Liver (tissue), 9 donors: Measurements from ENCODE around the gene BIRC3. TPM values are rescaled to one million over a fixed set of nuclear protein-coding genes. Genes with fewer than 3 reads are reported as not detected.

ENCODE experiments used
- DNase-seq: peaks from one replicate; pipeline ENCODE4 v3.0.0-alpha.2; 2017; ENCODE audit warnings: low spot score
- H3K27ac ChIP-seq, 2 donors: one replicate each; pipeline ENCODE4 v1.7.0; 2013; ENCODE audit warnings: inconsistent platforms in 2 of 2, low read length in 2 of 2, control low read depth in 1 of 2, low read depth in 1 of 2, mild to moderate bottlenecking in 1 of 2
- H3K27me3 ChIP-seq, 4 donors: one replicate each; pipeline versions ENCODE4 v1.6.1 to v1.7.0; 2013; ENCODE audit warnings: low read length in 3 of 4, inconsistent platforms in 1 of 4, mild to moderate bottlenecking in 1 of 4, moderate library complexity in 1 of 4; ENCODE audit not compliant: control insufficient read depth in 4 of 4, insufficient read depth in 4 of 4
- H3K36me3 ChIP-seq, 4 donors: one replicate each; pipeline versions ENCODE4 v1.6.1 to v1.7.0; 2013; ENCODE audit warnings: low read length in 3 of 4, mild to moderate bottlenecking in 3 of 4, low read depth in 1 of 4, moderate library complexity in 1 of 4; ENCODE audit not compliant: control insufficient read depth in 4 of 4, insufficient read depth in 3 of 4
- H3K4me1 ChIP-seq, 4 donors: one replicate each; pipeline versions ENCODE4 v1.6.1 to v1.7.0; 2013; ENCODE audit warnings: low read length in 3 of 4, mild to moderate bottlenecking in 3 of 4, moderate library complexity in 1 of 4; ENCODE audit not compliant: control insufficient read depth in 4 of 4, insufficient read depth in 4 of 4
- H3K4me3 ChIP-seq, 3 donors: one replicate each; pipeline versions ENCODE4 v1.6.1 to v1.7.0; 2013; ENCODE audit warnings: low read length in 3 of 3, control low read depth in 1 of 3, low read depth in 1 of 3, mild to moderate bottlenecking in 1 of 3
- H3K9ac ChIP-seq, 2 donors: one replicate each; pipeline ENCODE4 v1.7.0; 2013; ENCODE audit warnings: low read length in 2 of 2, mild to moderate bottlenecking in 2 of 2, moderate library complexity in 2 of 2, control low read depth in 1 of 2, low read depth in 1 of 2
- H3K9me3 ChIP-seq, 4 donors: one replicate each; pipeline versions ENCODE4 v1.6.1 to v1.7.0; 2013; ENCODE audit warnings: low read length in 3 of 4; ENCODE audit not compliant: control insufficient read depth in 4 of 4
- FOXA1 ChIP-seq: IDR thresholded peaks from 2 replicates; pipeline ENCODE4 v1.6.1; 2016; ENCODE audit warnings: antibody characterized with exemption
- FOXA2 ChIP-seq: IDR thresholded peaks from 2 replicates; pipeline ENCODE4 v1.6.1; 2016; ENCODE audit warnings: antibody characterized with exemption
- JUND ChIP-seq, 2 donors: IDR thresholded peaks; 2 replicates each; pipeline ENCODE4 v1.6.1; 2016; ENCODE audit warnings: antibody characterized with exemption in 2 of 2
- NR2F2 ChIP-seq: IDR thresholded peaks from 2 replicates; pipeline ENCODE4 v1.6.1; 2016; ENCODE audit warnings: antibody characterized with exemption
- RAD21 ChIP-seq, 2 donors: IDR thresholded peaks; 2 replicates each; pipeline ENCODE4 v1.6.1; 2016; ENCODE audit warnings: antibody characterized with exemption in 2 of 2, mild to moderate bottlenecking in 2 of 2
- SP1 ChIP-seq: IDR thresholded peaks from 2 replicates; pipeline ENCODE4 v1.6.1; 2018; ENCODE audit warnings: antibody characterized with exemption, mild to moderate bottlenecking
- TAF1 ChIP-seq: conservative IDR thresholded peaks from 2 replicates; pipeline ENCODE4 v1.6.1; 2016; ENCODE audit warnings: antibody characterized with exemption, mild to moderate bottlenecking
- YY1 ChIP-seq: IDR thresholded peaks from 2 replicates; pipeline ENCODE4 v1.6.1; 2016; ENCODE audit warnings: antibody characterized with exemption, mild to moderate bottlenecking
- WGBS: extraction: QIAGEN DNeasy Blood & Tissue Kit; methylation state at CpG from one replicate; pipeline ENCODE4 v1.1.7; 2013; 5-methylcytosine and 5-hydroxymethylcytosine counted together
- polyA plus RNA-seq, 2 donors: library from polyadenylated mRNA; stranded (reverse) in 1 of 2; unstranded in 1 of 2; fragments of 200-250 nt in 1 of 2; fragments of >200 nt in 1 of 2; fragmentation: Nextera tagmentation in 1 of 2; extraction: Ambion mirVana in 1 of 2; gene quantifications; one replicate each; pipeline versions ENCODE4 v1.2.1 to v1.2.3, GENCODE V29; 2013 to 2015
- total RNA-seq, 2 donors: library from RNA; depleted of rRNA; stranded (reverse); fragments of >200 nt; gene quantifications; one replicate each; pipeline ENCODE4 v1.2.3, GENCODE V29; 2014
- TF ChIP-seq, protein P1 (sequence below): fragments of 150-350 bp; IDR thresholded peaks from 2 replicates; pipeline ENCODE4 v1.5.1; 2017; ENCODE audit warnings: improper control_type of control experiment, low read depth, low read length; ENCODE audit not compliant: missing input control
- donor health status: healthy.
- donor health status: healthy.
- donor health status: healthy.
- donor health status: healthy.
- donor health status: healthy.

The BIRC3 gene
- total and polyA plus RNA-seq, 4 donors, result 1.4 to 8.1 (median 2.9) TPM

DNA sequence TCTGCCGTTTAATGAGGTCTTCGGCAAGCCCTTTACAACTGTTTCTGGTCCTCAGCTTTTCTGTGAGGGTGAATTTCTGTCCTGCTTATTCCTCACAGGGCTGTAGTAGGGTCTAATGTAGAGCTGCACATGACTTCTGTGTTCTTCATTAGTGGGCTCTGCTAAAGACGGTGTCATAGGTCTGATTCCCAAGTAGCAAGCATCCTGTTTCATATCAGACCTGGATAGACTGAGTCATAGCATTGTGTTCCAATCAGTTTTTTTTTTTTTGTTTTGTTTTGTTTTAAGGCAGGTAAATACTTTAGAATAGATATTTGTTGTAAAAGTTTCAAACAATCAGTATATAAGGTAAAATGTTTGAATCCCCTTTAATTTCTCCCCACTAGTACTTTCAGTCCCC lies 65.1 kb downstream of the BIRC3 start:
- Histone ChIP-seq H3K36me3 (peaks cover 6 to 54% (median 28%) of the 10 kb centered on the region in 4 donors), H3K4me1 (no peaks in the 10 kb centered on the region), H3K4me3 (no peak overlapping the region), H3K9me3 (no peaks in the 10 kb centered on the region), H3K9ac (no peak overlapping the region), H3K27ac (no peak overlapping the region), H3K27me3 (no peaks in the 10 kb centered on the region)
- TF ChIP-seq TAF1, result no peak
- no peak for TF ChIP-seq FOXA1
- TF ChIP-seq JUND (IDR thresholded peaks at IDR 0.05), result no peak
- no peak for TF ChIP-seq RAD21 (IDR thresholded peaks at IDR 0.05)
- no peak for TF ChIP-seq YY1
- no peak for TF ChIP-seq NR2F2
- TF ChIP-seq SP1, result no peak
- no peak for TF ChIP-seq FOXA2
- no peak for DNase-seq
- whole genome bisulfite sequencing, result 90% methylated on average over 3 of the region's 3 CpGs

DNA sequence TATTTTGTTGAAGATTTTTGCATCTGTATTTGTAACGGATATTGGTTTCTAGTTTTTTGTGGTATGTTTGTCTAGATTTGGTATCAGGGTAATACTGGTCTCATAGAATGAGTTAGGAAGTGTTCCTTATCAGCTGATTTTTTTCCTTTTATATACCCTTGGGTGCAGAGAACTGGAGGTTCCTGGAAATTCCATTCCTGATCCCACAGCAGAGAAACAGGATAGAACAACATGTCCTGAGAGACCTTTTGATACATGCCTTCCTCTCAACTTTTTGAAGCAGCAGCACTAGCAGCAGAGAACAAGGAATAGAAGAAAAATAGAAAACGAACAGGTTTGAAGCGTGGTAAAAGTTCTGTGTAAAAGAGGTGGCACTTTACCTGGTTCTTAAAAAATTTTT lies 66.6 kb downstream of the BIRC3 start:
- Histone ChIP-seq H3K27ac (no peak overlapping the region), H3K36me3 (peaks cover 6 to 48% (median 21%) of the 10 kb centered on the region in 4 donors), H3K9ac (no peak overlapping the region), H3K27me3 (no peaks in the 10 kb centered on the region), H3K4me3 (no peak overlapping the region), H3K9me3 (no peaks in the 10 kb centered on the region), H3K4me1 (no peaks in the 10 kb centered on the region)
- peak; percentile 67 for TF ChIP-seq NR2F2
- no peak for TF ChIP-seq YY1
- 89% methylated on average over 3 of the region's 3 CpGs for WGBS
- no peak for DNase-seq

- Histone ChIP-seq H3K27ac (no peak overlapping the region), H3K36me3 (peaks cover 4 to 43% (median 18%) of the 10 kb centered on the region in 4 donors)
- no peak for DNase-seq
Measured at GRCh38 chr11:102384419-102385079, 67.3 kb downstream of the BIRC3 start.

More at GRCh38 chr11:102384419-102385079, 67.3 kb downstream of the BIRC3 start:
- TF ChIP-seq, protein P1, sequence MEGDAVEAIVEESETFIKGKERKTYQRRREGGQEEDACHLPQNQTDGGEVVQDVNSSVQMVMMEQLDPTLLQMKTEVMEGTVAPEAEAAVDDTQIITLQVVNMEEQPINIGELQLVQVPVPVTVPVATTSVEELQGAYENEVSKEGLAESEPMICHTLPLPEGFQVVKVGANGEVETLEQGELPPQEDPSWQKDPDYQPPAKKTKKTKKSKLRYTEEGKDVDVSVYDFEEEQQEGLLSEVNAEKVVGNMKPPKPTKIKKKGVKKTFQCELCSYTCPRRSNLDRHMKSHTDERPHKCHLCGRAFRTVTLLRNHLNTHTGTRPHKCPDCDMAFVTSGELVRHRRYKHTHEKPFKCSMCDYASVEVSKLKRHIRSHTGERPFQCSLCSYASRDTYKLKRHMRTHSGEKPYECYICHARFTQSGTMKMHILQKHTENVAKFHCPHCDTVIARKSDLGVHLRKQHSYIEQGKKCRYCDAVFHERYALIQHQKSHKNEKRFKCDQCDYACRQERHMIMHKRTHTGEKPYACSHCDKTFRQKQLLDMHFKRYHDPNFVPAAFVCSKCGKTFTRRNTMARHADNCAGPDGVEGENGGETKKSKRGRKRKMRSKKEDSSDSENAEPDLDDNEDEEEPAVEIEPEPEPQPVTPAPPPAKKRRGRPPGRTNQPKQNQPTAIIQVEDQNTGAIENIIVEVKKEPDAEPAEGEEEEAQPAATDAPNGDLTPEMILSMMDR, result no peak
- Histone ChIP-seq H3K9ac (no peak overlapping the region), H3K4me1 (no peaks in the 10 kb centered on the region), H3K27me3 (no peaks in the 10 kb centered on the region), H3K4me3 (no peak overlapping the region), H3K9me3 (no peaks in the 10 kb centered on the region)
- WGBS, result 78% methylated on average over 15 of the region's 15 CpGs
